Measurements from ENCODE around the gene ARMC10.

DNA sequence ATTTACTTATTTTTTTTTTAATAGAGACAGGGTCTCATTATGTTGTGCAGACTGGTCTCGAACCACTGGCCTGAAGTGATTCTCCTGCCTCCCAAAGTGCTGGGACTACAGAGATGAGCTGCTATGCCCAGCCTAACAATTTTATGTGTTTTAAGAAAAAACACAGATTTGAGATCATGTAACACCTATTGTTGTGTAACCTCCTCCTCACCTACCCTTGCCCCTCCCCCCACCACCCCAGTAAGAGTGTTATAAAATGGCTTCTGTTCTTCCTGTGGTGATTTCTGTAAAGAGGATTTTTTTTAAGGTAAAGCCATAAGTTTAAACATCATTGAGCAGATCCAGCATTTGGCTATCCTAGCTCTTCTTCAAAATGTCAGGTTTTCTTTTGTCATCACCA is 7.6 kb downstream of the ARMC10 start:
- TF ChIP-seq CTCF (IDR thresholded peaks at IDR 0.05) (no peak), POLR2A (IDR thresholded peaks at IDR 0.05) (no peak), POLR2AphosphoS5 (IDR thresholded peaks at IDR 0.05) (no peak)
